HG03521 (cell line): Measurements from ENCODE around the gene FAM13B.
A peak's percentile ranks its signal among the peaks of the same experiment; 100 is the strongest.

Source experiments
- ATAC-seq: cut with Tn5 transposase; IDR thresholded peaks from one replicate; pipeline ENCODE4 v1.9.1; 2021; ENCODE audit warnings: mild to moderate bottlenecking, moderate library complexity; ENCODE audit not compliant: unreplicated experiment

The FAM13B gene

DNA sequence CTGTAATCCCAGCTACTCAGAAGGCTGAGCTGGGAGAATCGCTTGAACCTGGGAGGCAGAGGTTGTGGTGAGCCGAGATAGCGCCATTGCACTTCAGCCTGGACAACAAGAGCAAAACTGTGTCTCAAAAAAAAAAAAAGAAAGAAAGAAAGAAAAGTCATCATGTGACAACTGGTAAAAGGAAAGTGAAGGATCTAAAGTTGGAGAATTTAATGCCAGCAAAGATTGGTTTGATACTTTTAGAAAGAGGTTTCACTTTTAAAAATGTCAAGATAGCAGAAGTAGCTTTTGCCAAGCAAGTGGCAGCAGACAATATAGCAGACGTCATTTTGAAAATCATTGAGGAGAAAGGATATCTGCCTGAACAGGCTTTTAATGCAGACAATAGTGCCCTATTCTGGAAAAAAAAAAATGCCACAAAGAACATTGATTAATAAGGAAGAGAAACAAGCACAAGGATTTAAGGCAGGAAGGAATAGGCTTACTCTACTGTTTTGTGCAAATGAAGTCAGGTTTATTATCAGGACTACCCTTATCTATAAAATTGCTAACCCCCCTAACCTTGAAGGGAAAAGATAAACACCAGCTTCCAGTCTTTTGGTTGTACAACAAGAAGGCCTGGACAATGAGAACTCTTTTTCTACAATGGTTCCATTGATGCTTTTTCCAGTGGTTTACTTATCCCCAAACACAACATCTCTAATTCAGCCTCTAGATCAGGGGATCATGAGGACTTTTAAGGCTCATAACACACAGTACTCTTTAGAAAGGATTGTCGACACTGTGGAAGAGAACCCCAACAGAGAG lies 131.7 kb downstream of the FAM13B start:
- no peak for ATAC-seq

GRCh38 chr5:137899493-137899892 lies 133.4 kb downstream of the FAM13B start:
- ATAC-seq, result no peak

- no peak for ATAC-seq
Measured at GRCh38 chr5:137896560-137896959, 136.3 kb downstream of the FAM13B start.

DNA sequence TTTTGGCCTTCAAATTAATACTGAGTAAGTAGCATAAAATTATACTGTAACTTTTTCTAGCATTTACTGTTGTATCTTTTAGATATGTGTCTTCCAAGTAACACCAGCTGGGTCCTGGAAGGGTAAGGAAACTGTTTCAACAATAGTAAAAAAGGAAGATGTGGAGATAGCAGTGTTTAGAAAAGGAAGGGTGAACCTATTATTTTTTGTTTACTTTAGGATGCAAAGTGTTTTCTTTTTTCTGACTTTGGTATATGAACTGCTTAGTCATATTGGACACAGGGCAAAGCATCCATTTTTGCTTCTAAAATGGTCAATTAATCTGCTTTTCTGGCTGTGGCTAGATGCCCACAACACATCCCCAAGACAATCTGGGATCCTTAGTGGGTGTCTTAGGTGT lies 138.3 kb downstream of the FAM13B start:
- no peak for ATAC-seq

DNA sequence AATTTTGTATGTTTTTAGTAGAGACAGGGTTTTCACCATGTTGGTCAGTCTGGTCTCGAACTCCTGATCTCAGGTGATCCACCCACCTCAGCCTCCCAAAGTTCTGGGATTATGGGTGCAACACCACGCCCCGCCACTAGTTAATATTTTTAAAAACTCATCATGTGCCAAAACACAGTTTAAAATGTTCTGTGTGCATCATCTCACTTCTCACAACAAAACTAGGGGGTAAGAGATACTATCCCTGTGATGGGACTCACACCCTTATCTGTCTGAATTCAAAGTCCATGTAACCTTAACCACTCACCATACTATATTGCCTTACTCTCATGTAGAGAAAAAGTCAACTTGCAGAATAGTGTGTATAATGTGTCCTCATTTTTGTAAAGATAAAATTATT lies 141.0 kb downstream of the FAM13B start:
- no peak for ATAC-seq

- no peak for ATAC-seq
Measured at GRCh38 chr5:137890845-137891244, 142.0 kb downstream of the FAM13B start.

- ATAC-seq, result peak; percentile 96
Measured at GRCh38 chr5:137888863-137889759, 143.8 kb downstream of the FAM13B start, which contains the start of gene PKD2L2. TSS of gene PKD2L2 (plus strand) at chr5:137889457. CDS start at chr5:137889492, 35 bp downstream.

GRCh38 chr5:137888466-137888862 lies 144.4 kb downstream of the FAM13B start:
- ATAC-seq, result no peak
